Occipital lobe (tissue), 2 donors: ENCODE measurements around the gene HNF1A. TPM values are rescaled to one million over a fixed set of nuclear protein-coding genes. Genes with fewer than 3 reads are reported as not detected.
"Not testable (repeated sequence)": the region's sequence is repeated elsewhere in the genome, so short reads cannot be mapped to it uniquely, and the experiment has no call there.

ENCODE experiments used
- DNase-seq: peaks from one replicate; lab custom pipeline; 2025; lab: John Stamatoyannopoulos, UW
- total RNA-seq: library from RNA; depleted of rRNA; stranded (reverse); fragments of >200 nt; gene quantifications from one replicate; pipeline ENCODE4 v1.2.3, GENCODE V29; 2014

Gene HNF1A, protein sequence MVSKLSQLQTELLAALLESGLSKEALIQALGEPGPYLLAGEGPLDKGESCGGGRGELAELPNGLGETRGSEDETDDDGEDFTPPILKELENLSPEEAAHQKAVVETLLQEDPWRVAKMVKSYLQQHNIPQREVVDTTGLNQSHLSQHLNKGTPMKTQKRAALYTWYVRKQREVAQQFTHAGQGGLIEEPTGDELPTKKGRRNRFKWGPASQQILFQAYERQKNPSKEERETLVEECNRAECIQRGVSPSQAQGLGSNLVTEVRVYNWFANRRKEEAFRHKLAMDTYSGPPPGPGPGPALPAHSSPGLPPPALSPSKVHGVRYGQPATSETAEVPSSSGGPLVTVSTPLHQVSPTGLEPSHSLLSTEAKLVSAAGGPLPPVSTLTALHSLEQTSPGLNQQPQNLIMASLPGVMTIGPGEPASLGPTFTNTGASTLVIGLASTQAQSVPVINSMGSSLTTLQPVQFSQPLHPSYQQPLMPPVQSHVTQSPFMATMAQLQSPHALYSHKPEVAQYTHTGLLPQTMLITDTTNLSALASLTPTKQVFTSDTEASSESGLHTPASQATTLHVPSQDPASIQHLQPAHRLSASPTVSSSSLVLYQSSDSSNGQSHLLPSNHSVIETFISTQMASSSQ
- total RNA-seq, result not detected

DNA sequence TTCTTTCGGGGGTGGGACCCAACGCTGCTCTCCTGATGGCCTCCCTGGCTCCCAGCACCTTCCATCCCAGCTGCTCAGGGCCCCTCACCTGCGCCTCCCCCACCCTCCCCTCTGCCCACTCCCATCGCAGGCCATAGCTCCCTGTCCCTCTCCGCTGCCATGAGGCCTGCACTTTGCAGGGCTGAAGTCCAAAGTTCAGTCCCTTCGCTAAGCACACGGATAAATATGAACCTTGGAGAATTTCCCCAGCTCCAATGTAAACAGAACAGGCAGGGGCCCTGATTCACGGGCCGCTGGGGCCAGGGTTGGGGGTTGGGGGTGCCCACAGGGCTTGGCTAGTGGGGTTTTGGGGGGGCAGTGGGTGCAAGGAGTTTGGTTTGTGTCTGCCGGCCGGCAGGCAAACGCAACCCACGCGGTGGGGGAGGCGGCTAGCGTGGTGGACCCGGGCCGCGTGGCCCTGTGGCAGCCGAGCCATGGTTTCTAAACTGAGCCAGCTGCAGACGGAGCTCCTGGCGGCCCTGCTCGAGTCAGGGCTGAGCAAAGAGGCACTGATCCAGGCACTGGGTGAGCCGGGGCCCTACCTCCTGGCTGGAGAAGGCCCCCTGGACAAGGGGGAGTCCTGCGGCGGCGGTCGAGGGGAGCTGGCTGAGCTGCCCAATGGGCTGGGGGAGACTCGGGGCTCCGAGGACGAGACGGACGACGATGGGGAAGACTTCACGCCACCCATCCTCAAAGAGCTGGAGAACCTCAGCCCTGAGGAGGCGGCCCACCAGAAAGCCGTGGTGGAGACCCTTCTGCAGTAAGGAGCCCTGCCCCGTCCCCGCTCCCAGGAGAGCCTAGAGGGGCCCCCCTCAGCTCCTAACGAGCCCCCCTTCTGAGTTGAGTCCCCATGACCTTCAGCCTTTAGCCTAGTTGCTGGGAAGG lies at the start of gene HNF1A:
HNF1A (plus strand) TSS at position 248 of the 924 bp plus-strand sequence; CDS start at position 474, 226 bp downstream.
- no peak for DNase-seq

- DNase-seq, result no peak
Observed at GRCh38 chr12:120928864-120929652, 49.3 kb upstream of the HNF1A start.

GRCh38 chr12:120930032-120930431 lies 48.3 kb upstream of the HNF1A start:
- DNase-seq, result no peak

- DNase-seq, result no peak
Observed at GRCh38 chr12:120932058-120932457, 46.3 kb upstream of the HNF1A start.

GRCh38 chr12:120932956-120933526 lies 45.3 kb upstream of the HNF1A start:
- DNase-seq, result no peak

GRCh38 chr12:120933786-120934185 lies 44.6 kb upstream of the HNF1A start:
- DNase-seq, result no peak

- DNase-seq, result no peak
Observed at GRCh38 chr12:120936197-120936596, 42.1 kb upstream of the HNF1A start.

DNA sequence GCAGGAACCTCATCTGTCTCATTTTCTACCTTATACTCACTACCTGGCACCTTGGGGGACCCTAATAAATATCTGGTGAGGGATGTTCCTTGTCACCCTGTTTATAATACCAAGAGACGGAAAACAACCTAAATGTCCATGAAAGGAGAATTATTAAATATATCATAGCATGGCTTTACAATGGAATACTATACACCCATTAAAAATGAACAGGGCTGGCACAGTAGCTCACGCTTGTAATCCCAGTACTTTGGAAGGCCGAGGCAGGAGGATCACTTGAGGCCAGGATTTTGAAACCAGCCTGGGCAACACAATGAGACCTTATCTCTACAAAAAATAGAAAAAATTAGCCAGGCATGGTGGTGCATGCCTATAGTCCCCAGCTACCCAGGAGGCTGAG lies 39.8 kb upstream of the HNF1A start:
- DNase-seq, result no peak

GRCh38 chr12:120939523-120939922 lies 38.8 kb upstream of the HNF1A start:
- no peak for DNase-seq

DNA sequence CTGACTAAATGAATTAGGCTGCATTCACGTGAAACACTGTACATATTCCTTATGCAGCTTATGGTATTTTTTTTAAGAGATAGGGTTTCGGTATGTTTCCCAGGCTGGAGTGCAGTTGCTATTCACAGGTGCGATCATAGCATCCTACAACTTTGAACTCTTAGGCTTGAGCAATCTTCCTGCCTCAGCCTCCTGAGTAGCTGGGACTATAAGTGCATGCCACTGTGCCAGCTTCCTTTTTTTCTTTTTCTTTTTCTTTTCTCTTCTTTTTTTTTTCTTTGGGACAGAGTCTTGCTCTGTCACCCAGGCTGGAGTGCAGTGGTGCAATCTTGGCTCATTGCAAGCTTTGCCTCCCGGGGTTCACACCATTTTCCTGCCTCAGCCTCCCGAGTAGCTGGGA lies 38.3 kb upstream of the HNF1A start:
- no peak for DNase-seq

GRCh38 chr12:120940799-120941198 lies 37.5 kb upstream of the HNF1A start:
- DNase-seq, result no peak

DNA sequence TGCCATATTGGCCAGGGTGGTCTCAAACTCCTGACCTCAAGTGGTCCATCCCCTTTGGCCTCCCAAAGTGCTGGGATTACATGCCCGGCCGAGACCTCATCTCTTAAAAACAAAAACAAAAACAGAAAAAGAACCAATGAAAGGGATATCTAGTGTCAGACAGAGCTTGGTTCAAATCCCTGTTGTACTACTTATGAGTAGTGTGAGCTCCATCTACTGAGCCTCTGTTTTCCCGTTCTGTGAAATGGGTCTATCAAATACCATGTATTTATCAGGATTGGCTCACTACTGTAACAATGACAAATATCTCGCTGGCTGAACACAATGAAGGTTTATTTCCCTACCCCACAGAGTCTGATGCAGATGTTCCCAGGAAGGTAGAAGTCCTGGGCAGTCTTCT lies 36.9 kb upstream of the HNF1A start:
- DNase-seq, result no peak

- no peak for DNase-seq
Observed at GRCh38 chr12:120941846-120942405, 36.4 kb upstream of the HNF1A start.

- no peak for DNase-seq
Observed at GRCh38 chr12:120943482-120943881, 34.9 kb upstream of the HNF1A start.

DNA sequence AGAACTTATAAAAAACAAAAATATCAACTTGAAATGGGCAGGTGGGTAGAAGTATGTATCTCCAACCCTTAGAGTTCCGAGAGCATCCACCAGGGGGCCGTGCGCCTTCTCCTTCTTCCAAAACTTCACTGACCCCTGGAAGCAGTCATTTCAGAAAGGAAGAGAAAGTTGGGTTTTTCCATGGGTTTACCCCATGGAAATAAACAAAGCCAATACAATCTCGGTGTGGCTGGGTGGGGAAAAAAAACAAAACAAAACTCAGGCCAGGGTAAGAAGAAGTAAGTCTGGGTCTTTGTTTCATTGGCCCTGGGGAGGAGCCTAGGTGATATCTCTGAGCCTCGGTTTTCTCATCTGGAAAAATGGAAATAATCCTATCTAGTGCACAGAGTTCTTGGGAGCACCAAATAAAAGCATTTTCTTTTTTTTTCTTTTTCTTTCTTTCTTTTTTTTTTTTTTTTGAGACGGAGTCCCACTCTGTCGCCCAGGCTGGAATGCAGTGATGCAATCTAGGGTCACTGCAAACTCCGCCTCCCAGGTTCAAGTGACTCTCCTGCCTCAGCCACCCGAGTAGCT lies 33.6 kb upstream of the HNF1A start:
- DNase-seq, result no peak

- not testable (repeated sequence) for DNase-seq
Observed at GRCh38 chr12:120945516-120945915, 32.8 kb upstream of the HNF1A start.

DNA sequence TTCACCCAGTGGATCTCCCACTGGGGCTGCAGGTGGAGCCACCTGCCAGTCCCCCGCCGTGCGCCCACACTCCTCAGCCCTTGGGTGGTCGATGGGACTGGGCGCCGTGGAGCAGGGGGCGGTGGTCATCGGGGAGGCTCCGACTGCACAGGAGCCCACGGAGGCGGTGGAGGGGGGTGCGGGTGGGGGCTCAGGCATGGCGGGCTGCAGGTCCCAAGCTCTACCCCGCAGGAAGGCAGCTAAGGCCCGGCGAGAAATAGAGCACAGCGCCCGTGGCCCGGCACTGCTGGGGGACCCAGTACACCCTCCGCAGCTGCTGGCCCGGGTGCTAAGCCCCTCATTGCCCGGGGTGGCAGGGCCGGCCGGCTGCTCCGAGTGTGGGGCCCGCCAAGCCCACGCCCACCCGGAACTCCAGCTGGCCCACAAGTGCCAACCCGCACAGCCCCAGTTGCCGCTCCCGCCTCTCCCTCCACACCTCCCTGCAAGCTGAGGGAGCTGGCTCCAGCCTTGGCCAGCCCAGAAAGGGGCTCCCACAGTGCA lies 28.0 kb upstream of the HNF1A start:
- not testable (repeated sequence) for DNase-seq

GRCh38 chr12:120950807-120951206 lies 27.5 kb upstream of the HNF1A start:
- no peak for DNase-seq

- no peak for DNase-seq
Observed at GRCh38 chr12:120955232-120955631, 23.1 kb upstream of the HNF1A start.
